PC-3 (cell line): ENCODE data around the gene TGM4.

Experiments used
- EZH2phosphoT487 ChIP-seq: fragments of 300-600 bp; sonication (generic); IDR thresholded peaks from 2 replicates; pipeline ENCODE4 v1.6.1; 2018; ENCODE audit warnings: mild to moderate bottlenecking, antibody characterized with exemption, low read length, borderline replicate concordance
- TF ChIP-seq, protein P1 (sequence below): fragments of 300-600 bp; sonication (generic); conservative IDR thresholded peaks from 2 replicates; pipeline ENCODE4 v1.5.1; 2017; ENCODE audit warnings: antibody characterized with exemption, low read depth, mild to moderate bottlenecking, low read length

DNA sequence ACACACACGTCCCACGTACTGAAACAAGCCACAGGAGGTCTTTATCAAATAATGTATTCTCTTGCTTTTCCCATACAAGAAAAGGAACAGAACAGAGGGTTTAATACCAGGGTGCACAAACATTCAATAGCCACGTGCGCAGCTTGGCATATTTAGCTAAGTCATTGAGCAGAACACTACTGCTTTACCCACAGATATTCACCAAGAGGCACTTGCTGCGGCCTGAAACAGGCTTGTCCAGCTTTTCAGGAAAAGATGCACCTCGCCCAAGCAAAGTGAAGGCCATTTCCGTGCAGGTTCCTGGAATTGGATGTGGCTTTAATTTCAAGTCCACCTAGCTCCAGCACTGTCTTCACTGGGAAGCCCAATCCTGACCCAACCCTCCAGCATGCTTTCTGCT, 84.0 kb downstream of the TGM4 start:
- TF ChIP-seq, protein P1, sequence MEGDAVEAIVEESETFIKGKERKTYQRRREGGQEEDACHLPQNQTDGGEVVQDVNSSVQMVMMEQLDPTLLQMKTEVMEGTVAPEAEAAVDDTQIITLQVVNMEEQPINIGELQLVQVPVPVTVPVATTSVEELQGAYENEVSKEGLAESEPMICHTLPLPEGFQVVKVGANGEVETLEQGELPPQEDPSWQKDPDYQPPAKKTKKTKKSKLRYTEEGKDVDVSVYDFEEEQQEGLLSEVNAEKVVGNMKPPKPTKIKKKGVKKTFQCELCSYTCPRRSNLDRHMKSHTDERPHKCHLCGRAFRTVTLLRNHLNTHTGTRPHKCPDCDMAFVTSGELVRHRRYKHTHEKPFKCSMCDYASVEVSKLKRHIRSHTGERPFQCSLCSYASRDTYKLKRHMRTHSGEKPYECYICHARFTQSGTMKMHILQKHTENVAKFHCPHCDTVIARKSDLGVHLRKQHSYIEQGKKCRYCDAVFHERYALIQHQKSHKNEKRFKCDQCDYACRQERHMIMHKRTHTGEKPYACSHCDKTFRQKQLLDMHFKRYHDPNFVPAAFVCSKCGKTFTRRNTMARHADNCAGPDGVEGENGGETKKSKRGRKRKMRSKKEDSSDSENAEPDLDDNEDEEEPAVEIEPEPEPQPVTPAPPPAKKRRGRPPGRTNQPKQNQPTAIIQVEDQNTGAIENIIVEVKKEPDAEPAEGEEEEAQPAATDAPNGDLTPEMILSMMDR, result no peak
- TF ChIP-seq EZH2phosphoT487, result no peak
